ENCODE measurements around the gene SMARCAD1. TPM values are rescaled to one million over a fixed set of nuclear protein-coding genes. Genes with fewer than 3 reads are reported as not detected.

SMARCAD1 gene
- total RNA-seq: 40.4 and 42.0 TPM in 2 replicates
- 9.0 TPM for polyA plus RNA-seq (2012)

GRCh38 chr4:94207469-94208224 is at the start of gene SMARCAD1:
Gene SMARCAD1, plus strand, starts transcription at chr4:94207865. Its CDS starts 530 bp downstream, at chr4:94208395.
- DNase-seq (ENCODE audit: low read depth): peak; percentile 98

- no peak for DNase-seq (ENCODE audit: low read depth)
These were observed 48.8 kb upstream of the SMARCAD1 start for GRCh38 chr4:94158883-94159282.

- no peak for DNase-seq (ENCODE audit: low read depth)
These were observed 47.9 kb upstream of the SMARCAD1 start for GRCh38 chr4:94159790-94160189.

GRCh38 chr4:94160774-94161173 is 46.9 kb upstream of the SMARCAD1 start:
- peak; percentile 17 for DNase-seq (ENCODE audit: low read depth)

GRCh38 chr4:94165256-94165655 is 42.4 kb upstream of the SMARCAD1 start:
- DNase-seq (ENCODE audit: low read depth): no peak

- DNase-seq (ENCODE audit: low read depth): no peak
These were observed 39.3 kb upstream of the SMARCAD1 start for GRCh38 chr4:94168321-94168720.

GRCh38 chr4:94169803-94170372 is 37.8 kb upstream of the SMARCAD1 start:
- no peak for DNase-seq (ENCODE audit: low read depth)

- DNase-seq (ENCODE audit: low read depth): no peak
These were observed 36.0 kb upstream of the SMARCAD1 start for GRCh38 chr4:94171616-94172015.

GRCh38 chr4:94175553-94176261 is 32.0 kb upstream of the SMARCAD1 start:
- DNase-seq (ENCODE audit: low read depth): no peak

- no peak for DNase-seq (ENCODE audit: low read depth)
These were observed 29.8 kb upstream of the SMARCAD1 start for GRCh38 chr4:94177822-94178221.

- DNase-seq (ENCODE audit: low read depth): no peak
These were observed 25.9 kb upstream of the SMARCAD1 start for GRCh38 chr4:94181815-94182214.

- no peak for DNase-seq (ENCODE audit: low read depth)
These were observed 4.9 kb upstream of the SMARCAD1 start for GRCh38 chr4:94202769-94203168.

- no peak for DNase-seq (ENCODE audit: low read depth)
These were observed 601 bp downstream of the SMARCAD1 start for GRCh38 chr4:94208266-94208665.

GRCh38 chr4:94208918-94209317 is 1.3 kb downstream of the SMARCAD1 start:
- DNase-seq (ENCODE audit: low read depth): no peak

- no peak for DNase-seq (ENCODE audit: low read depth)
These were observed 4.2 kb downstream of the SMARCAD1 start for GRCh38 chr4:94211861-94212260.

GRCh38 chr4:94214703-94215319 is 7.1 kb downstream of the SMARCAD1 start:
- DNase-seq (ENCODE audit: low read depth): no peak

GRCh38 chr4:94216394-94216793 is 8.7 kb downstream of the SMARCAD1 start:
- no peak for DNase-seq (ENCODE audit: low read depth)

- DNase-seq (ENCODE audit: low read depth): no peak
These were observed 11.7 kb downstream of the SMARCAD1 start for GRCh38 chr4:94219402-94219801.

- DNase-seq (ENCODE audit: low read depth): no peak
These were observed 14.3 kb downstream of the SMARCAD1 start for GRCh38 chr4:94221916-94222315.

- no peak for DNase-seq (ENCODE audit: low read depth)
These were observed 17.8 kb downstream of the SMARCAD1 start for GRCh38 chr4:94225449-94225848.

GRCh38 chr4:94226763-94227162 is 19.1 kb downstream of the SMARCAD1 start:
- DNase-seq (ENCODE audit: low read depth): no peak

Measured in myocyte (in vitro differentiated cells).